ENCODE data around the gene NPL.

NPL gene

DNA sequence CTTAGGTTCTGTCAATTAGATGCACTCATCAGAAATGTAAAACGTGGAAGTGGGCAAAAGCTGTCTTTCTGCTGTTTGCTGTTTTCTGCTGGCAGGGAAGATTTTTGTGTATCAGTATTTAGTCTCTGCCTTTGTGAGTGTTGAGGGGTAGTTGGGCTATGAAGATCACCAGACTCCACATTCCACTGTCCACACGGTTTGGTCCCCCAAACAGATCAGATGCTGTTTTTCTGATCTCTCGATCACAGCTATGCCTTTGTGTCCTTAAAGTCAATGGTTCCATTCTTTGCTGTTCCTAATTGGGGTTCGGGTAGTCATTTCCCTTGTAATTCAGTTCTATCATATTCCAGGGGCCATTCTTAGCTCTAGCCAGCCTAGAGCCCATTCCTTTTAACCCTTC is 27.0 kb upstream of the NPL start:
- H3K36me3 ChIP-seq (ENCODE audit: low read length) = no peaks in the 10 kb centered on the region
- H3K4me3 ChIP-seq (ENCODE audit: insufficient read depth, low read length, poor library complexity, severe bottlenecking) = no peak overlapping the region
- TF ChIP-seq EZH2phosphoT487 (conservative IDR thresholded peaks at IDR 0.05; ENCODE audit: low read length) = no peak
- TF ChIP-seq, protein P1, sequence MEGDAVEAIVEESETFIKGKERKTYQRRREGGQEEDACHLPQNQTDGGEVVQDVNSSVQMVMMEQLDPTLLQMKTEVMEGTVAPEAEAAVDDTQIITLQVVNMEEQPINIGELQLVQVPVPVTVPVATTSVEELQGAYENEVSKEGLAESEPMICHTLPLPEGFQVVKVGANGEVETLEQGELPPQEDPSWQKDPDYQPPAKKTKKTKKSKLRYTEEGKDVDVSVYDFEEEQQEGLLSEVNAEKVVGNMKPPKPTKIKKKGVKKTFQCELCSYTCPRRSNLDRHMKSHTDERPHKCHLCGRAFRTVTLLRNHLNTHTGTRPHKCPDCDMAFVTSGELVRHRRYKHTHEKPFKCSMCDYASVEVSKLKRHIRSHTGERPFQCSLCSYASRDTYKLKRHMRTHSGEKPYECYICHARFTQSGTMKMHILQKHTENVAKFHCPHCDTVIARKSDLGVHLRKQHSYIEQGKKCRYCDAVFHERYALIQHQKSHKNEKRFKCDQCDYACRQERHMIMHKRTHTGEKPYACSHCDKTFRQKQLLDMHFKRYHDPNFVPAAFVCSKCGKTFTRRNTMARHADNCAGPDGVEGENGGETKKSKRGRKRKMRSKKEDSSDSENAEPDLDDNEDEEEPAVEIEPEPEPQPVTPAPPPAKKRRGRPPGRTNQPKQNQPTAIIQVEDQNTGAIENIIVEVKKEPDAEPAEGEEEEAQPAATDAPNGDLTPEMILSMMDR (IDR thresholded peaks at IDR 0.05; ENCODE audit: insufficient read depth, low read length, poor library complexity, severe bottlenecking) = no peak
- H2AFZ ChIP-seq (ENCODE audit: low read depth, low read length, severe bottlenecking) = no peak overlapping the region
- no peaks in the 10 kb centered on the region for H3K79me2 ChIP-seq (ENCODE audit: insufficient read depth, low read length)
- H3K9me2 ChIP-seq (replicated peaks; ENCODE audit: insufficient read depth, low read length) = no peaks in the 10 kb centered on the region
- H3F3A ChIP-seq (ENCODE audit: insufficient read depth) = no peaks in the 10 kb centered on the region
- no peaks in the 10 kb centered on the region for H3K27me3 ChIP-seq (ENCODE audit: low read length)
- H3K9me3 ChIP-seq (ENCODE audit: insufficient read depth, low read length) = no peaks in the 10 kb centered on the region
- no peak overlapping the region for H3K4me2 ChIP-seq (ENCODE audit: low read depth, low read length, poor library complexity, severe bottlenecking)
- H3K9ac ChIP-seq (ENCODE audit: low read length) = no peak overlapping the region
- no peaks in the 10 kb centered on the region for H4K20me1 ChIP-seq (ENCODE audit: low read depth, low read length)
- no peak overlapping the region for H3K27ac ChIP-seq (ENCODE audit: low read depth, low read length)

DNA sequence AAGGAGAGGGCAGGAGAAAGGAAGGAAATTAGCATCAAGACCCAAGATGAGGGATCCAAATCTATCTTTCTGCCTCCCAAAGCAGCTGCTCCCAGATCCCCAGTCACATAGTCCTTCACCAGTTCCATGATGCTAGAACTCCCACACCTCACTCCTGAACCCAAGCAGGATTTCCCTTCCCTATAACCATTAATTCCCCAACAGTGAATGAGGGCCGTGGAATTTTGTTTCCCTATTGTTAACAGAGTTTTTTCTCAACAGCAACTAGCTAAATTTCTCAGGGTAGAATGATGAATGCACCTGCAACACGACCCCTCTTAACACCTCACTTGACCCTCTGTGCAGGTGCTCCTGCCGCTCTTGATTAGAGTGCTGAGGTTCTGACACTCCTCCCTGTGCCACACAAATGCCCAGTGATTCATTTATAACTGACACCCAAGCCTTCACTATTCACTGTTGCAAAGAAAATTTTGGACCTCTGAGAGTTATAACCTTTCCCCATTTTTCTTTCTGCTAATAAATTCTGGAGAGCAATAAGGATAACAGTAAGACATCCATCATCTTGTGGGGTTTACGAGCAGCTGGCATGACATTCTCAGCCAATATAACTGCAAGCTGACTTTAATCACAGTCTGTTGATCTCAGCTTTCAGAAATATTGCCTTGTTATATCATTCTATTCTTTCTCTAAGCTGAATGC is 25.4 kb upstream of the NPL start:
- H4K20me1 ChIP-seq (ENCODE audit: low read depth, low read length) = no peaks in the 10 kb centered on the region
- no peaks in the 10 kb centered on the region for H3K79me2 ChIP-seq (ENCODE audit: insufficient read depth, low read length)
- H3K9me3 ChIP-seq (ENCODE audit: insufficient read depth, low read length) = no peaks in the 10 kb centered on the region
- H3K4me2 ChIP-seq (ENCODE audit: low read depth, low read length, poor library complexity, severe bottlenecking) = no peak overlapping the region
- no peak overlapping the region for H3K27ac ChIP-seq (ENCODE audit: low read depth, low read length)
- no peak overlapping the region for H3K9ac ChIP-seq (ENCODE audit: low read length)
- no peaks in the 10 kb centered on the region for H3K9me2 ChIP-seq (replicated peaks; ENCODE audit: insufficient read depth, low read length)
- H3K4me3 ChIP-seq (ENCODE audit: insufficient read depth, low read length, poor library complexity, severe bottlenecking) = no peak overlapping the region
- no peak for TF ChIP-seq EZH2phosphoT487 (conservative IDR thresholded peaks at IDR 0.05; ENCODE audit: low read length)
- TF ChIP-seq, protein P1 (IDR thresholded peaks at IDR 0.05; ENCODE audit: insufficient read depth, low read length, poor library complexity, severe bottlenecking) = no peak
- no peak overlapping the region for H2AFZ ChIP-seq (ENCODE audit: low read depth, low read length, severe bottlenecking)
- no peaks in the 10 kb centered on the region for H3K27me3 ChIP-seq (ENCODE audit: low read length)
- H3K36me3 ChIP-seq (ENCODE audit: low read length) = no peaks in the 10 kb centered on the region
- H3F3A ChIP-seq (ENCODE audit: insufficient read depth) = no peaks in the 10 kb centered on the region

DNA sequence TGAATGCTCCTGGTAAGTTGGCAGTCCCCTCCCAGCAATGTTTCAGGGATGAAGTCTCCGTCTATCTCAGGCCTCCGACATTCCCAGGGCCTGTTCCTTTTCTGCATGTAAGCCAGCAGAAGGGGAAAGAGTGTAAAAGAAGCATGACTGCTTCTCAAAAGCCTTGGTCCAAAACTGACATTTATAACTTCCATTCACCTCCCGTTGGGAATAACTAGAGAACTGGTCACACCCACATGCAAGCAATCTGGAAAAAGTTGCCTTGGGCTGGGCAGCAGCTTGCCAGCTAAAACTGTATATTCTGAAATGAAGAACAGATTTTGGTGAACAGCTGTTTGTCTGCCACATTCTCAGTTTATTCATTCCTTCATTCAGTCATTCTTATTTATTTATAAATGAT is 24.2 kb upstream of the NPL start:
- Histone ChIP-seq H3K9ac (ENCODE audit: low read length) (no peak overlapping the region), H2AFZ (ENCODE audit: low read depth, low read length, severe bottlenecking) (no peak overlapping the region), H3K4me2 (ENCODE audit: low read depth, low read length, poor library complexity, severe bottlenecking) (no peak overlapping the region), H3K9me3 (ENCODE audit: insufficient read depth, low read length) (no peaks in the 10 kb centered on the region), H3K9me2 (replicated peaks; ENCODE audit: insufficient read depth, low read length) (no peaks in the 10 kb centered on the region), H3K79me2 (ENCODE audit: insufficient read depth, low read length) (no peaks in the 10 kb centered on the region), H3K4me3 (ENCODE audit: insufficient read depth, low read length, poor library complexity, severe bottlenecking) (no peak overlapping the region), H3K27me3 (ENCODE audit: low read length) (no peaks in the 10 kb centered on the region), H3F3A (ENCODE audit: insufficient read depth) (no peaks in the 10 kb centered on the region), H4K20me1 (ENCODE audit: low read depth, low read length) (no peaks in the 10 kb centered on the region), H3K36me3 (ENCODE audit: low read length) (no peaks in the 10 kb centered on the region), H3K27ac (ENCODE audit: low read depth, low read length) (no peak overlapping the region)
- TF ChIP-seq, protein P1 (IDR thresholded peaks at IDR 0.05; ENCODE audit: insufficient read depth, low read length, poor library complexity, severe bottlenecking) = no peak
- no peak for TF ChIP-seq EZH2phosphoT487 (conservative IDR thresholded peaks at IDR 0.05; ENCODE audit: low read length)

Measured in SU-DHL-6 (cell line).